Ovary (tissue), 9 donors: ENCODE data around the gene EML1. TPM values are rescaled to one million over a fixed set of nuclear protein-coding genes. Genes with fewer than 3 reads are reported as not detected.

ENCODE experiments used
- DNase-seq, 5 donors: peaks; one replicate each; pipeline ENCODE4 v3.0.0-alpha.2; 2019 to 2020
- H3K27ac ChIP-seq, 2 donors: fragments of 200-600 bp; one replicate each; pipeline versions ENCODE4 v1.5.1 to v1.8.0; 2019 to 2022
- H3K27me3 ChIP-seq: fragments of 200-600 bp; one replicate; pipeline ENCODE4 v1.8.0; 2022
- H3K36me3 ChIP-seq: fragments of 200-600 bp; sonication (generic); one replicate; pipeline ENCODE4 v1.5.1; 2019
- H3K4me1 ChIP-seq: one replicate; pipeline ENCODE4 v1.8.1; 2013; ENCODE audit warnings: mild to moderate bottlenecking, moderate library complexity; ENCODE audit not compliant: insufficient read depth
- H3K4me3 ChIP-seq: fragments of 200-600 bp; sonication (generic); one replicate; pipeline ENCODE4 v1.5.1; 2017
- H3K9me3 ChIP-seq, 2 donors: fragments of 200-600 bp in 1 of 2; sonication (generic) in 1 of 2; one replicate each; pipeline versions ENCODE4 v1.5.1 to v1.8.1; 2013 to 2019; ENCODE audit warnings: mild to moderate bottlenecking in 1 of 2, moderate library complexity in 1 of 2
- EP300 ChIP-seq: sonication (generic); formaldehyde crosslinking; IDR thresholded peaks from one replicate; pipeline ENCODE4 v1.6.1; 2017; ENCODE audit warnings: antibody characterized with exemption
- POLR2A ChIP-seq: fragments of 450-650 bp; IDR thresholded peaks from one replicate; pipeline ENCODE4 v1.6.1; 2017; ENCODE audit warnings: antibody characterized with exemption, mild to moderate bottlenecking, moderate library complexity
- WGBS, 3 donors: extraction: QIAGEN DNeasy Blood & Tissue Kit in 1 of 3; methylation state at CpG; one replicate each; pipeline versions ENCODE4 v1.1.5 to v1.1.7; 2013 to 2017; 5-methylcytosine and 5-hydroxymethylcytosine counted together
- intact Hi-C, 4 donors: fragments of 100-400 bp; cut with DNase I; formaldehyde crosslinking; loops; one replicate each; pipeline versions ENCODE4 v1.11.0 to v1.15.1; 2022 to 2023
- polyA plus RNA-seq, 2 donors: library from polyadenylated mRNA; stranded (reverse); fragments of 200-250 nt in 1 of 2; fragments of 350-450 nt in 1 of 2; fragmentation: Illumina TruSeq in 1 of 2; extraction: RNeasy Lipid Tissue Mini Kit (QIAGEN cat#74804) in 1 of 2; gene quantifications; one replicate each; pipeline ENCODE4 v1.2.3, GENCODE V29; 2013 to 2014
- total RNA-seq, 7 donors: library from RNA; depleted of rRNA in 2 of 7; stranded (reverse); fragments of >200 nt in 2 of 7; fragmentation: NEBNext Ultra II Directional in 3 of 7; extraction: Animal tissue kit (Norgen Biotek cat#: 25700) in 3 of 7; gene quantifications; one replicate each; pipeline versions ENCODE4 v1.1.0 to v1.2.4, GENCODE V29; 2016 to 2023
- TF ChIP-seq, protein P1 (sequence below), 3 donors: fragments of 450-650 bp in 2 of 3; fragments of 200-600 bp in 1 of 3; IDR thresholded peaks; one replicate each; pipeline versions ENCODE4 v1.5.1 to v1.8.0; 2016 to 2022; ENCODE audit warnings: antibody characterized with exemption in 3 of 3, mild to moderate bottlenecking in 1 of 3
- donor health status: DM: no; HTN: no; CAD: no; lungs with moderate emphysema.
- donor health status: DM: no; HTN: no; CAD: no.
- donor health status: Bipolar disorder and iron deficiency.
- donor health status: DM: yes; HTN: yes; CAD: no.
- donor health status: DM: no; HTN: no; CAD: no.
- donor health status: DM: yes; HTN: yes; CAD: no.

EML1 gene
- total and polyA plus RNA-seq, 9 donors, result 4.4 to 22.3 (median 9.8) TPM

DNA sequence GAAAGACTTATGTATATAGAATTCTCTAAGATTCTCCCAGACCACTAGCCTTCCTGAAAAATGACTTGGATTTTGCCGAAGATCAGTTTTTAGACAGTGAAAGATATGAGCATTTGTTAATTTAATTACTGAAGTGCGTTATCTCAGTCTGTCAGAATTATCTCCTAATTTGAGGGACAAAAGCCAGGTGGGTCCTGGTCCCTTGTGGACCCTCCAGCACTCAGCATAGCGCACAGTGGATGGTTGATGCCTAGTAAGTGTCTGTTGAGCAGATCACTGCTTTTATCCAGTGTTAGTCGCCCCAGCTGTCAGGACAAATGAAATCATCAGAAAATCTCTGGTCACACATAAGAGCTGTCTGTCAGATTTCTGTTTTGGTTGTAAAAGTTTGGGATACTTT, 80.4 kb downstream of the EML1 start:
- no peaks in the 10 kb centered on the region for H3K9me3 ChIP-seq
- no peak overlapping the region for H3K4me3 ChIP-seq
- H3K4me1 ChIP-seq, result no peaks in the 10 kb centered on the region
- H3K27ac ChIP-seq, result no peak overlapping the region
- TF ChIP-seq, protein P1, sequence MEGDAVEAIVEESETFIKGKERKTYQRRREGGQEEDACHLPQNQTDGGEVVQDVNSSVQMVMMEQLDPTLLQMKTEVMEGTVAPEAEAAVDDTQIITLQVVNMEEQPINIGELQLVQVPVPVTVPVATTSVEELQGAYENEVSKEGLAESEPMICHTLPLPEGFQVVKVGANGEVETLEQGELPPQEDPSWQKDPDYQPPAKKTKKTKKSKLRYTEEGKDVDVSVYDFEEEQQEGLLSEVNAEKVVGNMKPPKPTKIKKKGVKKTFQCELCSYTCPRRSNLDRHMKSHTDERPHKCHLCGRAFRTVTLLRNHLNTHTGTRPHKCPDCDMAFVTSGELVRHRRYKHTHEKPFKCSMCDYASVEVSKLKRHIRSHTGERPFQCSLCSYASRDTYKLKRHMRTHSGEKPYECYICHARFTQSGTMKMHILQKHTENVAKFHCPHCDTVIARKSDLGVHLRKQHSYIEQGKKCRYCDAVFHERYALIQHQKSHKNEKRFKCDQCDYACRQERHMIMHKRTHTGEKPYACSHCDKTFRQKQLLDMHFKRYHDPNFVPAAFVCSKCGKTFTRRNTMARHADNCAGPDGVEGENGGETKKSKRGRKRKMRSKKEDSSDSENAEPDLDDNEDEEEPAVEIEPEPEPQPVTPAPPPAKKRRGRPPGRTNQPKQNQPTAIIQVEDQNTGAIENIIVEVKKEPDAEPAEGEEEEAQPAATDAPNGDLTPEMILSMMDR (IDR thresholded peaks at IDR 0.05), result no peak
- no peak for TF ChIP-seq EP300
- TF ChIP-seq POLR2A, result no peak
- intact Hi-C loops, result no loop called here
- H3K36me3 ChIP-seq, result no peaks in the 10 kb centered on the region
- DNase-seq, result no peak
- WGBS, 3 donors, result 95 to 96% (median 95%) methylated on average over 4 of the region's 4 CpGs
- H3K27me3 ChIP-seq, result no peaks in the 10 kb centered on the region

DNA sequence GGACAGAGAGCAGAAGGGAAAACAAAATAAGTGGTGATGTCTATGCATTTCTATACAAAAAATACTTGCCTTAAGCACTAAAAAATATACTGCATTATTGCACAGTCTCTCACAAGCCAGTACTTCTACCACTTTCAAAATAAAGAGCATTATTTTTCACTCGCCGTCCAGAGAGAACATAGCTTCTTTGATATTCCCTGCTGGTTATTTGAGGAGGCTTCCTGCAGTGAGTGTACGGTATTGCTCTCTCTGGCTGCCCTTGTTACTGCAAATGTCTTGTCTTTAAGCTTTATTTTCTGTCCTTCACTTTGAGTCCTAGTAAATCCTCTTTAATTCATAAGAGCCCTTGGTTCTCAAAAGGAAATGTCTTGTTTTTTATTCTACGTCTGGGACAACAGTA, 81.1 kb downstream of the EML1 start:
- no peak overlapping the region for H3K4me3 ChIP-seq
- no peak overlapping the region for H3K27ac ChIP-seq
- H3K4me1 ChIP-seq, result no peaks in the 10 kb centered on the region
- no peak for DNase-seq
- no peaks in the 10 kb centered on the region for H3K9me3 ChIP-seq
- intact Hi-C loops, result no loop called here
- no peak for TF ChIP-seq EP300
- TF ChIP-seq POLR2A, result no peak
- TF ChIP-seq, protein P1 (IDR thresholded peaks at IDR 0.05), result no peak
- H3K36me3 ChIP-seq, result no peaks in the 10 kb centered on the region
- WGBS, 3 donors, result 77 to 82% (median 80%) methylated on average over 4 of the region's 4 CpGs
- no peaks in the 10 kb centered on the region for H3K27me3 ChIP-seq

DNA sequence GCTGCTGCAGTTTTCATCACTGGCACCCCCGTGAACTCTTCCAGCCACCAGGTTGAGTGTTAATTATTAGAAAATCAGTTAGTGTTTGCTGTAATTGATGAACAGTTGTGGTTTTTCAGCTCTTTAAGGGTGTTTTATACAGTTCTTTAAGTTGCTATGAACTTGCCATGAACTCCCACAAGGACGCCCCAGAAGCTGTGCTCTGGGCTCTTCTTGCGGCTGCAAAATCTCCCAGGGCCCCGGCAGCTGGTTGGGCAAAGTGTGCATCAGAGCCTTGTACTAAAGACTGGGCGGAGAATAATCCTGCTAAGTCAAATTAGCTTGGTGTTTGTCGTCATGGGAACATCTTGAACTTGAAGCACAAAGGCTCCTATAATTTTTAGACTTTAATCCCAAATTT, 82.2 kb downstream of the EML1 start:
- TF ChIP-seq, protein P1 (IDR thresholded peaks at IDR 0.05), result no peak
- TF ChIP-seq EP300, result no peak
- TF ChIP-seq POLR2A, result no peak
- no peak for DNase-seq
- WGBS, 3 donors, result 74 to 82% (median 78%) methylated on average over 6 of the region's 6 CpGs
- H3K36me3 ChIP-seq, result no peaks in the 10 kb centered on the region
- H3K9me3 ChIP-seq, result no peaks in the 10 kb centered on the region
- H3K27me3 ChIP-seq, result no peaks in the 10 kb centered on the region
- no peak overlapping the region for H3K4me3 ChIP-seq
- intact Hi-C loops, result loop anchor here in 1 of 4 donors (5.0 kb wide), 1 partner anchor 143 kb away; no protein-coding TSS in a partner anchor
- no peak overlapping the region for H3K27ac ChIP-seq
- H3K4me1 ChIP-seq, result no peaks in the 10 kb centered on the region

DNA sequence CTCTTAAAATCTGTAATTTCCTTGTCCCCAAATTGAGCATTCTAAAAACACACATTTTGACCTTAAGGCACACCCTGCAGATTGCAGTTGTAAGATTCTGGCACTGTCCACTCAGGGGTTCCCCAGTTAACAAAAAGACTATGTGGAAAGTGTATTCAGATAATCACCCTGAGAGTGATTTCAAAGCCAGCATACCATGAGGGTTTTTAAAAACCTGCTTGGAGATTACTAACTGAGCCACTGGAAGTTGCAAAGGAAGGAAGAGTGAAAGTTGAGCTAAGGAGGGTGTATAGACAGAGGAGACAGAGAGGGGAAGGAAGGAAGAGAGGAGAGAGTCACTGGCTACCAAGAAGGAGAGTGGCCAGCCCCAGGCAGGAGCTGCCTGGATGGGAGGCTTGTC, 82.6 kb downstream of the EML1 start:
- no peaks in the 10 kb centered on the region for H3K4me1 ChIP-seq
- no peak overlapping the region for H3K27ac ChIP-seq
- H3K9me3 ChIP-seq, result no peaks in the 10 kb centered on the region
- no peak overlapping the region for H3K4me3 ChIP-seq
- DNase-seq, result no peak
- no peaks in the 10 kb centered on the region for H3K36me3 ChIP-seq
- TF ChIP-seq POLR2A, result no peak
- TF ChIP-seq, protein P1 (IDR thresholded peaks at IDR 0.05), result no peak
- no peak for TF ChIP-seq EP300
- no peaks in the 10 kb centered on the region for H3K27me3 ChIP-seq
- intact Hi-C loops, result loop anchor here in 1 of 4 donors (5.0 kb wide), 1 partner anchor 144 kb away; no protein-coding TSS in a partner anchor
